HepG2 (cell line): Measurements from ENCODE around the gene SH3D19. TPM values are rescaled to one million over a fixed set of nuclear protein-coding genes. Genes with fewer than 3 reads are reported as not detected.

Experiments
- ASH2L ChIP-seq: fragments of 300-600, 200-600 bp; sonication (generic); IDR thresholded peaks from 2 replicates; pipeline ENCODE4 v1.7.0; 2017; ENCODE audit warnings: low read depth, mild to moderate bottlenecking, moderate library complexity, mixed read lengths, low read length; ENCODE audit not compliant: insufficient read length
- GATAD2A ChIP-seq: IDR thresholded peaks from 2 replicates; pipeline ENCODE4 v1.6.1; 2016
- HIVEP1 ChIP-seq: sonication (generic); formaldehyde crosslinking; IDR thresholded peaks from 2 replicates; pipeline ENCODE4 v1.4.0; 2020; ENCODE audit warnings: mild to moderate bottlenecking, missing genetic modification reagents
- HNF1B ChIP-seq: sonication (generic); formaldehyde crosslinking; IDR thresholded peaks from 2 replicates; pipeline ENCODE4 v1.5.1; 2020; ENCODE audit warnings: mild to moderate bottlenecking, moderate library complexity, missing genetic modification reagents
- KLF16 ChIP-seq, 2 experiments: sonication (generic) in 1 of 2; formaldehyde crosslinking in 1 of 2; IDR thresholded peaks; 2 replicates each; pipeline versions ENCODE4 v1.6.1 to v1.8.0; 2016 to 2023; ENCODE audit warnings: missing genetic modification reagents in 2 of 2, missing compliant biosample characterization in 1 of 2
- MED1 ChIP-seq: sonication (generic); formaldehyde crosslinking; IDR thresholded peaks from 2 replicates; pipeline ENCODE4 v1.4.0; 2020; ENCODE audit warnings: missing genetic modification reagents
- MTF1 ChIP-seq: sonication (generic); formaldehyde crosslinking; IDR thresholded peaks from 2 replicates; pipeline ENCODE4 v1.5.0; 2020; ENCODE audit warnings: missing genetic modification reagents
- SP4 ChIP-seq: sonication (generic); formaldehyde crosslinking; IDR thresholded peaks from 2 replicates; pipeline ENCODE4 v1.8.1; 2023; ENCODE audit warnings: mild to moderate bottlenecking, missing genetic modification reagents
- U2AF2 ChIP-seq: fragments of 200-400 bp; formaldehyde crosslinking; IDR thresholded peaks from 2 replicates; pipeline ENCODE4 v1.6.1; 2017; ENCODE audit warnings: low read depth, mild to moderate bottlenecking, low read length
- YEATS4 ChIP-seq: sonication (generic); formaldehyde crosslinking; IDR thresholded peaks from 2 replicates; pipeline ENCODE4 v1.4.0; 2020; ENCODE audit warnings: missing genetic modification reagents, borderline replicate concordance
- ZC3H13 ChIP-seq: sonication (generic); formaldehyde crosslinking; IDR thresholded peaks from 2 replicates; pipeline ENCODE4 v1.8.1; 2023; ENCODE audit warnings: mild to moderate bottlenecking, missing genetic modification reagents, moderate library complexity
- ZNF224 ChIP-seq: sonication (generic); formaldehyde crosslinking; IDR thresholded peaks from 2 replicates; pipeline ENCODE4 v1.5.0; 2020; ENCODE audit warnings: mild to moderate bottlenecking, missing genetic modification reagents
- ZNF232 ChIP-seq: sonication (generic); formaldehyde crosslinking; IDR thresholded peaks from 2 replicates; pipeline ENCODE4 v1.4.0; 2020; ENCODE audit warnings: missing genetic modification reagents, borderline replicate concordance
- ZNF235 ChIP-seq: sonication (generic); formaldehyde crosslinking; IDR thresholded peaks from 2 replicates; pipeline ENCODE4 v1.8.1; 2023; ENCODE audit warnings: mild to moderate bottlenecking, missing genetic modification reagents, borderline replicate concordance
- ZNF264 ChIP-seq: sonication (generic); formaldehyde crosslinking; IDR thresholded peaks from 2 replicates; pipeline ENCODE4 v1.4.0; 2020; ENCODE audit warnings: missing genetic modification reagents
- ZNF292 ChIP-seq: sonication (generic); formaldehyde crosslinking; IDR thresholded peaks from 2 replicates; pipeline ENCODE4 v1.8.1; 2022; ENCODE audit warnings: mild to moderate bottlenecking, low read depth, missing genetic modification reagents, borderline replicate concordance
- ZNF543 ChIP-seq: sonication (generic); formaldehyde crosslinking; IDR thresholded peaks from 2 replicates; pipeline ENCODE4 v1.4.0; 2020; ENCODE audit warnings: mild to moderate bottlenecking, missing genetic modification reagents
- ZNF567 ChIP-seq: sonication (generic); formaldehyde crosslinking; IDR thresholded peaks from 2 replicates; pipeline ENCODE4 v1.8.1; 2023; ENCODE audit warnings: mild to moderate bottlenecking, missing genetic modification reagents, borderline replicate concordance
- ZNF605 ChIP-seq: sonication (generic); formaldehyde crosslinking; IDR thresholded peaks from 2 replicates; pipeline ENCODE4 v1.8.0; 2022; ENCODE audit warnings: mild to moderate bottlenecking, missing genetic modification reagents
- ZNF615 ChIP-seq: sonication (generic); formaldehyde crosslinking; IDR thresholded peaks from 2 replicates; pipeline ENCODE4 v1.5.0; 2020; ENCODE audit warnings: mild to moderate bottlenecking, missing genetic modification reagents, borderline replicate concordance
- ZSCAN22 ChIP-seq: sonication (generic); formaldehyde crosslinking; IDR thresholded peaks from 2 replicates; pipeline ENCODE4 v1.4.0; 2020; ENCODE audit warnings: mild to moderate bottlenecking, missing genetic modification reagents
- polyA plus RNA-seq, 8 experiments: library from polyadenylated mRNA; depleted of rRNA in 3 of 8; stranded (reverse) in 7 of 8; unstranded in 1 of 8; fragments of >200 nt; fragmentation: Illumina TruSeq in 4 of 8; extraction: Trizol in 4 of 8; gene quantifications; 2 replicates each; pipeline versions ENCODE4 v1.2.1 to v1.2.3, GENCODE V29; 2011 to 2016; ENCODE audit warnings: low read depth in 4 of 8, missing spikeins in 1 of 8, mixed read lengths in 1 of 8; ENCODE audit not compliant: insufficient read depth in 1 of 8
- total RNA-seq, 5 experiments: library from RNA; depleted of rRNA; stranded (reverse); fragments of >200 nt; fragmentation: Illumina TruSeq; extraction: Trizol; gene quantifications; 2 replicates each; pipeline ENCODE4 v1.2.3, GENCODE V29; 2016; ENCODE audit warnings: low read depth in 1 of 5
- TF ChIP-seq, protein P1 (sequence below): IDR thresholded peaks from 2 replicates; pipeline ENCODE4 v1.6.1; 2016
- TF ChIP-seq, protein P2 (sequence below): sonication (generic); formaldehyde crosslinking; IDR thresholded peaks from 2 replicates; pipeline ENCODE4 v1.4.0; 2020; ENCODE audit warnings: mild to moderate bottlenecking, missing genetic modification reagents
- TF ChIP-seq, protein P3 (sequence below): sonication (generic); formaldehyde crosslinking; IDR thresholded peaks from 2 replicates; pipeline ENCODE4 v1.4.0; 2020; ENCODE audit warnings: missing genetic modification reagents, mild to moderate bottlenecking, borderline replicate concordance

SH3D19 gene
- total and polyA plus RNA-seq, 2 of the 13 experiments (the other 11 are each of a cell fraction or from before 2014, with no cell fraction given) = 31.2 to 38.0 TPM

DNA sequence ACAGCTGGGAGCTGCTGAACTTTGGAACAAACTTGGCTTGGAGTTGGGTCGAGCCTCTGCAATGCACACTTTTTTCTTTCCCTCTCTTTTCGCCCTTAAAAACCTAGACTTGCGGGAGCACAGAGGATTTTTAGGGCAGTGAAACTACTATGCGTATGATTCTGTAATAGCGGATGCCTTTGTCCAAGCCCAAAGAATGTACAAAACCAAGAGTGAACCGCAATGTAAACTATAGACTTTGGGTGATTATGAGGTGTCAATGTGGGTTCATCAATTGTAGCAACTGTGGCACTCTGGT, 493 bp upstream of the SH3D19 start (continued):
- TF ChIP-seq ZNF543 (CRISPR knock-in tag) (no peak), ASH2L (peak; percentile 75), U2AF2 (no peak), ZNF224 (CRISPR knock-in tag) (no peak), ZNF615 (CRISPR knock-in tag) (0 out of 2 replicates have a peak, but pooled peaks have one; percentile 31), ZC3H13 (CRISPR knock-in tag) (peak; percentile 9; the same call in 1 of the 2 replicates), ZNF292 (CRISPR knock-in tag) (no peak), YEATS4 (CRISPR knock-in tag) (no peak), ZNF567 (CRISPR knock-in tag) (0 out of 2 replicates have a peak, but pooled peaks have one; percentile 34), HIVEP1 (CRISPR knock-in tag) (peak; percentile 85; the same call in 1 of the 2 replicates), ZNF232 (CRISPR knock-in tag) (no peak), KLF16 (CRISPR knock-in tag; IDR thresholded peaks at IDR 0.05) (0 out of 4 replicates have a peak, but pooled peaks of 1 of the 2 experiments have one; percentile 9), ZNF264 (CRISPR knock-in tag) (no peak), ZNF605 (CRISPR knock-in tag) (no peak), ZSCAN22 (CRISPR knock-in tag) (no peak), MTF1 (CRISPR knock-in tag) (no peak), MED1 (CRISPR knock-in tag) (no peak), ZNF235 (no peak), HNF1B (CRISPR knock-in tag) (no peak; the same call in 1 of the 2 replicates), SP4 (CRISPR knock-in tag) (no peak), GATAD2A (peak; percentile 4; the same call in 1 of the 2 replicates)
- TF ChIP-seq, protein P1, sequence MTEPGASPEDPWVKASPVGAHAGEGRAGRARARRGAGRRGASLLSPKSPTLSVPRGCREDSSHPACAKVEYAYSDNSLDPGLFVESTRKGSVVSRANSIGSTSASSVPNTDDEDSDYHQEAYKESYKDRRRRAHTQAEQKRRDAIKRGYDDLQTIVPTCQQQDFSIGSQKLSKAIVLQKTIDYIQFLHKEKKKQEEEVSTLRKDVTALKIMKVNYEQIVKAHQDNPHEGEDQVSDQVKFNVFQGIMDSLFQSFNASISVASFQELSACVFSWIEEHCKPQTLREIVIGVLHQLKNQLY (CRISPR knock-in tag) = 0 out of 2 replicates have a peak, but pooled peaks have one; percentile 8
- TF ChIP-seq, protein P2, sequence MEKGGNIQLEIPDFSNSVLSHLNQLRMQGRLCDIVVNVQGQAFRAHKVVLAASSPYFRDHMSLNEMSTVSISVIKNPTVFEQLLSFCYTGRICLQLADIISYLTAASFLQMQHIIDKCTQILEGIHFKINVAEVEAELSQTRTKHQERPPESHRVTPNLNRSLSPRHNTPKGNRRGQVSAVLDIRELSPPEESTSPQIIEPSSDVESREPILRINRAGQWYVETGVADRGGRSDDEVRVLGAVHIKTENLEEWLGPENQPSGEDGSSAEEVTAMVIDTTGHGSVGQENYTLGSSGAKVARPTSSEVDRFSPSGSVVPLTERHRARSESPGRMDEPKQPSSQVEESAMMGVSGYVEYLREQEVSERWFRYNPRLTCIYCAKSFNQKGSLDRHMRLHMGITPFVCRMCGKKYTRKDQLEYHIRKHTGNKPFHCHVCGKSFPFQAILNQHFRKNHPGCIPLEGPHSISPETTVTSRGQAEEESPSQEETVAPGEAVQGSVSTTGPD = peak; percentile 69; the same call in 1 of the 2 replicates
- TF ChIP-seq, protein P3, sequence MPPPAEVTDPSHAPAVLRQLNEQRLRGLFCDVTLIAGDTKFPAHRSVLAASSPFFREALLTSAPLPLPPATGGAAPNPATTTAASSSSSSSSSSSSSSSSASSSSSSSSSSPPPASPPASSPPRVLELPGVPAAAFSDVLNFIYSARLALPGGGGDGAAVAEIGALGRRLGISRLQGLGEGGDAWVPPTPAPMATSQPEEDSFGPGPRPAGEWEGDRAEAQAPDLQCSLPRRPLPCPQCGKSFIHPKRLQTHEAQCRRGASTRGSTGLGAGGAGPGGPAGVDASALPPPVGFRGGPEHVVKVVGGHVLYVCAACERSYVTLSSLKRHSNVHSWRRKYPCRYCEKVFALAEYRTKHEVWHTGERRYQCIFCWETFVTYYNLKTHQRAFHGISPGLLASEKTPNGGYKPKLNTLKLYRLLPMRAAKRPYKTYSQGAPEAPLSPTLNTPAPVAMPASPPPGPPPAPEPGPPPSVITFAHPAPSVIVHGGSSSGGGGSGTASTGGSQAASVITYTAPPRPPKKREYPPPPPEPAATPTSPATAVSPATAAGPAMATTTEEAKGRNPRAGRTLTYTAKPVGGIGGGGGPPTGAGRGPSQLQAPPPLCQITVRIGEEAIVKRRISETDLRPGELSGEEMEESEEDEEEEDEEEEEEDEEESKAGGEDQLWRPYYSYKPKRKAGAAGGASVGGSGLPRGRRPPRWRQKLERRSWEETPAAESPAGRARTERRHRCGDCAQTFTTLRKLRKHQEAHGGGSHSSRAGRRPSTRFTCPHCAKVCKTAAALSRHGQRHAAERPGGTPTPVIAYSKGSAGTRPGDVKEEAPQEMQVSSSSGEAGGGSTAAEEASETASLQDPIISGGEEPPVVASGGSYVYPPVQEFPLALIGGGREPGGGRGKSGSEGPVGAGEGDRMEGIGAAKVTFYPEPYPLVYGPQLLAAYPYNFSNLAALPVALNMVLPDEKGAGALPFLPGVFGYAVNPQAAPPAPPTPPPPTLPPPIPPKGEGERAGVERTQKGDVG (CRISPR knock-in tag) = 0 out of 2 replicates have a peak, but pooled peaks have one; percentile 63
